Breast epithelium (tissue), 3 donors: ENCODE measurements around the gene ADGRE1.

Experiments
- POLR2A ChIP-seq: fragments of 450-650 bp; IDR thresholded peaks from one replicate; pipeline ENCODE4 v1.6.1; 2016; ENCODE audit warnings: antibody characterized with exemption, mild to moderate bottlenecking, moderate library complexity
- POLR2AphosphoS5 ChIP-seq, 3 donors: sonication (generic); formaldehyde crosslinking; IDR thresholded peaks; one replicate each; pipeline ENCODE4 v1.6.1; 2017; ENCODE audit warnings: antibody characterized with exemption in 3 of 3

- TF ChIP-seq POLR2A (no peak), POLR2AphosphoS5 (IDR thresholded peaks at IDR 0.05) (no peak)
Observed at GRCh38 chr19:6847828-6848200, 39.6 kb upstream of the ADGRE1 start.
